ENCODE results near the gene TAS2R19.
A peak's percentile ranks its signal among the peaks of the same experiment; 100 is the strongest.

Gene TAS2R19

DNA sequence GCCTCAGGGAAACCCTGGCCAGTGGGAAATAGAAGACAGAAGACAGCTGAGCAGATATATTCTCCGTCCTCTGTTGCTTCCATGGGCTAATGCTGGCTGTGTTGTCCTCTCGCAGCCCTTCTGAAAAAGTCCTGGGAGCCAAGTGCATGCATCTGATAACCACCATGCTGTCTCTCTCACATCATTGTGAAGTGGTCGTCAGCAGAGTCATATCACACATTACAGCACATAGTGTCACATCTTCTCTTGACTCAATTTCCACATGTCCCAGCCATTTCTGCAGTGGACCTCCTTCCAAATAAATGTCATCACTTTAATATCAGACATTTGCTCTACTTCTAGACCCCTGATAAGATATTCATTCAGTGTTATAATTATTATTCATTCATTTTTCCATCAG lies 28.1 kb downstream of the TAS2R19 start:
- no peak for DNase-seq (ENCODE audit: low read depth in 2 of 2)

DNA sequence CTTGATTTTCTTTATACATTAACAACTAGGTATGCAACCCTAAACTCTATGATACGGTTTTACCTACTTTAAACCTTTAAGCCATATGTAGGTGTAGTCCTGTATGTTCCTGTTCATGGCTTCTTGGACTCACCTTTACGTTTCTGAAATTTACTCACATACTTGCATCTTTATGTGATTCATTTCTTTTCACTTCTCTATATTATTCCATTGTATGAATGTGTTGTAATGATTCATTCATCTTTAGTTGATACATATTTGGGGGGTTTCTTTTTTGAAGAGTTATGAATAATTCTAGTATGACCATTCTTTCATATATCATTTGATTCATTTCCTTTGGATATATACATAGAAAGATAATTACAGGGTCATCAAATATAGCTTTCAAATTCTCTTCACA lies 33.3 kb downstream of the TAS2R19 start:
- DNase-seq (ENCODE audit: low read depth in 2 of 2), result no peak

DNA sequence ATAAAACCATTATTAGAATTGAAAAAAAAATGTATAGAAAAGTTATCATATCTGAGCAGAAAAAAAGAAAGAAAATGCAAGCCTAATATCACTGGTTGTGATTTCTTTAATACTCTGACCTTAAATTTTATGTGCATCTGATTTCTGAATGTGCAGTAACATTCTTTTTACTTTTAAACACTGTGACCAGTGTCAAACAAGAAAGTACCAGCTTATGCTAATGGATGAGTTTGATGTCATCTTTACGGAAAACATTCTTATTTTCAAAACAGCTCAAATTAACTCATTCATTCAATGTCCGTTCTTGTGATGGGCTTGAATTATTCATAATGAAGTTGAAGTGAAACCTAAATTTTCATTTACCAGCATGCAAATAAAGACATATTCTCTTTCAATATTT lies 35.6 kb downstream of the TAS2R19 start, which contains the start of gene TAS2R50:
TSS of gene TAS2R50 (minus strand) at position 101 of the 400 bp plus-strand sequence. CDS start at position 49, 52 bp downstream.
- DNase-seq (ENCODE audit: low read depth in 2 of 2), result no peak

DNA sequence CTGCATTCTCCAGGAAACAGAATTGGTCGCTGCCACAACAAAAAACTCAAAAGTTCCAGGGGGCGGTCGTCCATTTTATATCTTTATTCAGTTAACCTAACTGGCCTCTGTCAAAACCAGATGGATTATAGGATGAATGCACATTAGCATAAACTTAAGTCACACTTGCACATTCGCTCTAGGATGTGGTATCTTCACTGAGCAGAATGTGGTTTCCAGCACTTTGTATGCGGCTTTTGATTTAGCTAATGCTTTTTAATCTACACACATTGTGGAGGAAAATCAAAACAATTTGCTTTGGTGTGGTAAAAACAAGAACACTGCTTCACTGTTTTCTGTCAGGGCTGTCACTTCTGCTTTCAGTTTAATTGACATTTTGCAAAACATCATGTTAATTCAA lies 40.2 kb downstream of the TAS2R19 start:
- peak in 1 of 2 donors; percentile 6 for DNase-seq (ENCODE audit: low read depth in 2 of 2)

DNA sequence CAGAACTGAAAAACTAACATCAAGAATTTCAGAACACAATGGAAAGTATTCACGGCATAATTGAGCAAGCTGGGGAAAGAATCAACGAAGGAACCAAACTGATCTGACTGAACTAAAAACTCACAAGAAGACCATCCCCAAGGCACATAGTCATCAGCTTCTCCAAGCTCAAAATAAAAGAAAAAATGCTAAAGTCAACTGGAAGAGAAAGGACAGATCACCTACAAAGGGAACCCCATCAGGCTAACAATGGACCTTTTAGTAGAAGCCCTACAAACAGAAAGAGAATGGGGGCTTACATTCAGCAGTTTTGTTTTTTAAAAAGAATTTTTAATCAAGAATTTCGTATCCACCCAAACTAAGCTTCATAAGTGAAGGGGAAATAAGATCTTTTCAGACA lies 47.5 kb downstream of the TAS2R19 start:
- no peak for DNase-seq (ENCODE audit: low read depth in 2 of 2)
